Common myeloid progenitor, CD34-positive (primary cell): ENCODE results near the gene GALR1. TPM values are rescaled to one million over a fixed set of nuclear protein-coding genes. Genes with fewer than 3 reads are reported as not detected.

Source experiments
- CTCF ChIA-PET: fragments of 350-600 bp; sonication (Branson Sonifier 250); formaldehyde crosslinking; loops from one replicate; lab custom pipeline; 2021; ENCODE audit warnings: antibody characterized with exemption; lab: Charles Lee
- POLR2A ChIA-PET: fragments of 350-600 bp; sonication (Branson Sonifier 250); formaldehyde crosslinking; loops from one replicate; lab custom pipeline; 2021; ENCODE audit warnings: antibody characterized with exemption; lab: Charles Lee
- DNase-seq, 3 donors: peaks; one replicate each; pipeline versions ENCODE4 v3.0.0 to v3.0.0-alpha.2; 2013
- H3K27ac ChIP-seq, 2 experiments: 1 replicate in 1 of 2; 2 replicates in 1 of 2; pipeline ENCODE4 v1.7.0; 2013; ENCODE audit warnings: inconsistent platforms in 2 of 2, low read length in 2 of 2, mild to moderate bottlenecking in 2 of 2, low read depth in 1 of 2, moderate library complexity in 1 of 2; ENCODE audit not compliant: severe bottlenecking in 2 of 2, insufficient read depth in 1 of 2, poor library complexity in 1 of 2
- H3K27me3 ChIP-seq, 5 experiments: replicated peaks in 2 of 5; 1 replicate in 3 of 5; 2 replicates in 2 of 5; pipeline versions ENCODE4 v1.6.1 to v1.7.0; 2013; ENCODE audit warnings: low read length in 4 of 5, mild to moderate bottlenecking in 2 of 5, moderate library complexity in 2 of 5, inconsistent platforms in 1 of 5; ENCODE audit not compliant: insufficient read depth in 5 of 5, control insufficient read depth in 4 of 5
- H3K36me3 ChIP-seq, 4 experiments: 1 replicate in 2 of 4; 2 replicates in 2 of 4; pipeline versions ENCODE4 v1.6.1 to v1.7.0; 2013; ENCODE audit warnings: low read length in 3 of 4, control low read depth in 1 of 4, mild to moderate bottlenecking in 1 of 4; ENCODE audit not compliant: control insufficient read depth in 4 of 4, insufficient read depth in 4 of 4
- H3K4me1 ChIP-seq, 4 experiments: 1 replicate in 3 of 4; 2 replicates in 1 of 4; pipeline versions ENCODE4 v1.6.1 to v1.7.1; 2013; ENCODE audit warnings: low read length in 3 of 4, mild to moderate bottlenecking in 3 of 4, control low read depth in 1 of 4, inconsistent platforms in 1 of 4, moderate library complexity in 1 of 4; ENCODE audit not compliant: control insufficient read depth in 4 of 4, insufficient read depth in 4 of 4; ENCODE audit errors: control extremely low read depth in 1 of 4
- H3K4me3 ChIP-seq, 7 experiments: 1 replicate in 4 of 7; 2 replicates in 3 of 7; pipeline versions ENCODE4 v1.5.1 to v1.7.0; 2013; ENCODE audit warnings: mild to moderate bottlenecking in 7 of 7, low read length in 6 of 7, moderate library complexity in 6 of 7, inconsistent platforms in 2 of 7, low read depth in 2 of 7, control low read depth in 1 of 7; ENCODE audit not compliant: insufficient read depth in 4 of 7, control insufficient read depth in 1 of 7; ENCODE audit errors: extremely low read depth in 1 of 7
- H3K9me3 ChIP-seq, 5 experiments: 1 replicate in 4 of 5; 2 replicates in 1 of 5; pipeline versions ENCODE4 v1.6.1 to v1.7.1; 2013; ENCODE audit warnings: low read length in 4 of 5, mild to moderate bottlenecking in 2 of 5, inconsistent platforms in 1 of 5, low read depth in 1 of 5, moderate library complexity in 1 of 5; ENCODE audit not compliant: control insufficient read depth in 4 of 5, insufficient read depth in 2 of 5; ENCODE audit errors: control extremely low read depth in 1 of 5
- WGBS: methylation state at CpG from one replicate; pipeline ENCODE4 v1.1.5; 2013; ENCODE audit not compliant: insufficient coverage; 5-methylcytosine and 5-hydroxymethylcytosine counted together
- polyA plus RNA-seq: library from polyadenylated mRNA; unstranded; fragments of 120-200 nt; gene quantifications from one replicate; pipeline ENCODE4 v1.2.1, GENCODE V29; 2013

The GALR1 gene
- polyA plus RNA-seq, result 0.01 TPM

- Histone ChIP-seq H3K9me3 (peaks cover 4 to 21% (median 10%) of the 10 kb centered on the region in 5 experiments), H3K4me1 (peaks cover 0 to 30% (median 12%) of the 10 kb centered on the region in 4 experiments), H3K27ac (no peak within 1 kb of the TSS), H3K36me3 (no peaks in the 10 kb centered on the region), H3K4me3 (peak within 1 kb of the TSS in 6 of 7 experiments; percentile 23 to 63 (median 44)), H3K27me3 (peaks cover 27 to 92% (median 36%) of the 10 kb centered on the region in 5 experiments)
- ChIA-PET POLR2A (no interaction called here), CTCF (interaction anchor here (1.4 kb wide), 1 partner anchor 17 kb away, joined by 4 read pairs; no protein-coding TSS in a partner anchor)
- peak in 2 of 3 donors; percentile 14 to 26 for DNase-seq
- WGBS, result 2% methylated on average over 97 of the region's 98 CpGs
These were observed at the start of gene GALR1 for GRCh38 chr18:77249569-77250500. GALR1 (plus strand) TSS chr18:77249848; CDS start chr18:77250549, 701 bp downstream.

- WGBS, result 83% methylated on average over 4 of the region's 4 CpGs
- POLR2A ChIA-PET, result no interaction called here
- H3K27me3 ChIP-seq, result no peaks in the 10 kb centered on the region
- CTCF ChIA-PET, result interaction anchor here (0.7 to 3.3 kb wide), 5 partner anchors 8 to 78 kb away, joined by 4 to 23 read pairs (median 5); no protein-coding TSS in a partner anchor
- DNase-seq, result no peak
- no peaks in the 10 kb centered on the region for H3K9me3 ChIP-seq
- H3K4me1 ChIP-seq, result no peaks in the 10 kb centered on the region
- H3K4me3 ChIP-seq, result no peak overlapping the region
- H3K36me3 ChIP-seq, result no peaks in the 10 kb centered on the region
- no peak overlapping the region for H3K27ac ChIP-seq
These were observed 48.1 kb upstream of the GALR1 start for GRCh38 chr18:77201506-77201905.

GRCh38 chr18:77202329-77202728, 47.3 kb upstream of the GALR1 start:
- 98% methylated on average over 6 of the region's 7 CpGs for WGBS
- CTCF ChIA-PET, result interaction anchor here (0.7 to 3.2 kb wide), 4 partner anchors 8 to 79 kb away, joined by 4 to 11 read pairs (median 4); no protein-coding TSS in a partner anchor

GRCh38 chr18:77203071-77203470, 46.6 kb upstream of the GALR1 start:
- peaks cover 0 to 3% (median 0%) of the 10 kb centered on the region in 4 experiments for H3K4me1 ChIP-seq
- ChIA-PET POLR2A (interaction anchor here (1.1 kb wide), 1 partner anchor 98 kb away, joined by 3 read pairs; no protein-coding TSS in a partner anchor), CTCF (interaction anchor here (0.8 to 3.2 kb wide), 4 partner anchors 10 to 182 kb away, joined by 3 to 11 read pairs (median 4); no protein-coding TSS in a partner anchor)
- no peak overlapping the region for H3K4me3 ChIP-seq
- H3K9me3 ChIP-seq, result no peaks in the 10 kb centered on the region
- 90% methylated on average over 12 of the region's 12 CpGs for WGBS
- H3K27ac ChIP-seq, result no peak overlapping the region
- no peaks in the 10 kb centered on the region for H3K27me3 ChIP-seq
- no peaks in the 10 kb centered on the region for H3K36me3 ChIP-seq
- DNase-seq, result no peak

More at GRCh38 chr18:77202329-77202728, 47.3 kb upstream of the GALR1 start:
- POLR2A ChIA-PET, result interaction anchor here (1.1 kb wide), 1 partner anchor 97 kb away, joined by 3 read pairs; no protein-coding TSS in a partner anchor
- H3K27ac ChIP-seq, result no peak overlapping the region
- H3K9me3 ChIP-seq, result no peaks in the 10 kb centered on the region
- DNase-seq, result no peak
- no peaks in the 10 kb centered on the region for H3K27me3 ChIP-seq
- no peak overlapping the region for H3K4me3 ChIP-seq
- H3K4me1 ChIP-seq, result no peaks in the 10 kb centered on the region
- H3K36me3 ChIP-seq, result no peaks in the 10 kb centered on the region

GRCh38 chr18:77203851-77204250, 45.8 kb upstream of the GALR1 start:
- CTCF ChIA-PET, result interaction anchor here (0.8 to 3.2 kb wide), 2 partner anchors 9 to 183 kb away, joined by 3 to 11 read pairs; no protein-coding TSS in a partner anchor
- H3K27ac ChIP-seq, result no peak overlapping the region
- WGBS, result 100% methylated on average over 4 of the region's 4 CpGs
- no peaks in the 10 kb centered on the region for H3K27me3 ChIP-seq
- DNase-seq, result no peak
- no peaks in the 10 kb centered on the region for H3K36me3 ChIP-seq
- POLR2A ChIA-PET, result interaction anchor here (0.6 kb wide), 1 partner anchor 1901 kb away, joined by 5 read pairs; no protein-coding TSS in a partner anchor
- no peaks in the 10 kb centered on the region for H3K9me3 ChIP-seq
- H3K4me3 ChIP-seq, result no peak overlapping the region
- peaks cover 3 to 5% (median 4%) of the 10 kb centered on the region in 4 experiments for H3K4me1 ChIP-seq

- DNase-seq, result no peak
- CTCF ChIA-PET, result interaction anchor here (1.8 kb wide), 1 partner anchor 53 kb away, joined by 5 read pairs; no protein-coding TSS in a partner anchor
- Histone ChIP-seq H3K9me3 (no peaks in the 10 kb centered on the region), H3K4me3 (no peak overlapping the region), H3K36me3 (no peaks in the 10 kb centered on the region), H3K4me1 (peaks cover 7 to 24% (median 22%) of the 10 kb centered on the region in 4 experiments), H3K27me3 (no peaks in the 10 kb centered on the region), H3K27ac (no peak overlapping the region)
- 96% methylated on average over 4 of the region's 6 CpGs for WGBS
- POLR2A ChIA-PET, result interaction anchor here (0.6 kb wide), 1 partner anchor 525 kb away, joined by 4 read pairs; no protein-coding TSS in a partner anchor
These were observed 43.9 kb upstream of the GALR1 start for GRCh38 chr18:77205769-77206168.
